T-helper 1 cell treated with Interleukin-12 subunit alpha and Interleukin-12 subunit beta and Interleukin-4 antibody, amounts not matched to agents 30 ng/mL and 1 ng/mL, for 36 hours (primary cell): Measurements from ENCODE around the gene LAP3. TPM values are rescaled to one million over a fixed set of nuclear protein-coding genes. Genes with fewer than 3 reads are reported as not detected.

ENCODE experiments used
- intact Hi-C: fragments of 100-400 bp; cut with micrococcal nuclease; formaldehyde crosslinking; loops from one replicate; pipeline ENCODE4 v1.15.1; 2024
- total RNA-seq: library from RNA; stranded (reverse); gene quantifications from 2 replicates; pipeline ENCODE4 v1.2.3, GENCODE V29; 2022

LAP3 gene
- total RNA-seq, 1 donor from 2014 or later = 141 TPM

DNA sequence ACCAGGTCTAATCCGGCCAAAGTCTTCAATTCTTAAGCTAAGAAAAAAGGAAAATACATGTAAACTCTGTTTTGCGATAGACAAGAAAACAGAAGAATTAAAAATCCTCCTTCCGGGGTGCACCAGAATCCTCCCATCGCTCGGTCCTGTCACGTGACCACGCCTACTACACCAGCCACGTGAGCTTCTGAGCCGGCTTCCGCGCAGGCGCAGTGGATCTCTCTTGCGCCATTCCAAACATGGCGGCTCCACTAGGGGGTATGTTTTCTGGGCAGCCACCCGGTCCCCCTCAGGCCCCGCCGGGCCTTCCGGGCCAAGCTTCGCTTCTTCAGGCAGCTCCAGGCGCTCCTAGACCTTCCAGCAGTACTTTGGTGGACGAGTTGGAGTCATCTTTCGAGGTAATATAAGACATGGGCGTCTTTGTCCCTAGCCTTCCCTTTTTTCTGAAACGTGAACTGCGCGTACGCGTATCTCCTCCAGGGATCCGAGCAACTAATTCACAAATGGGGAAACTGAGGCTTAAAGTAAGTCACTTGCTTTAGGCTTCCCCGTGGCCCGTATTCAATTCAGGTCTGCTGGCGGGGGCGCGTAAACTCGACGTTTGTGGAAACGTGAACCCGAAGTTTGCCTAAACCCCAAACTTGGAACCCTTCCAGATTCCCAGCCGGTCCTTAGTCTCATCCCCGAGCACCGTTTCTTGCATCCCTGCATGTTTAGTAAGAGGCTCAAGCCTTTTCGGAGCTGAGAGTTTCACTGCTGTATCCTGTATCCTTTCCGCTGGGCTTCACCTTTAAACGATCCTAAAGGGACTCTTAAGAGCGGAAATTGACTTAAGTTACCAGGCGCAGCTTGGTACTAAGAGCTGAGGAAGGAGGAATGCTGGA is 37.7 kb downstream of the LAP3 start, which contains the start of gene MED28:
Gene MED28, plus strand, starts transcription at position 226 of the 884 bp plus-strand sequence. Its CDS starts 14 bp downstream, at position 240.
- intact Hi-C loops = loop anchor here (1.0 to 5.0 kb wide), 11 partner anchors 9 to 979 kb away; partner anchors contain the start of genes DCAF16, LAP3, NCAPG and QDPR

DNA sequence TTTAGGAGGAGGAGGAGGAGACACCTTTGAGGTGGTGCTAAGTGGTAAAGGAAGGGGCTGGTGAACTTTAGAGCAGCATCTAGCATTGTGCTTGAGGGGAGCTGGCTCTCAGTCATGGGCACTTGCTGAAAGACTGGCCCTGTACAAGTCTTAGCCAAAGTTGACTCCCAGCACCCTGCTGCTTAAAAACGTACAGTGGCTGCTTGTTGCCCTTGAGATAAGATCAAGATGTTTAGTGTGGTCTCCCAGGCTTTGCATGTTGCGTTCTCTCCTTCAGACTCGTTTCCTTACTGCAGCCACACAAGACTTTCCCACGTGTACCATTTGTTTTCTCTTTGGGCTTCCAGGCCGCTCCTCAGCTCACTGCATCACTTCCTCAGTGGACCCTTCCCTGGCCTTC is 39.3 kb downstream of the LAP3 start:
- intact Hi-C loops = no loop called here

DNA sequence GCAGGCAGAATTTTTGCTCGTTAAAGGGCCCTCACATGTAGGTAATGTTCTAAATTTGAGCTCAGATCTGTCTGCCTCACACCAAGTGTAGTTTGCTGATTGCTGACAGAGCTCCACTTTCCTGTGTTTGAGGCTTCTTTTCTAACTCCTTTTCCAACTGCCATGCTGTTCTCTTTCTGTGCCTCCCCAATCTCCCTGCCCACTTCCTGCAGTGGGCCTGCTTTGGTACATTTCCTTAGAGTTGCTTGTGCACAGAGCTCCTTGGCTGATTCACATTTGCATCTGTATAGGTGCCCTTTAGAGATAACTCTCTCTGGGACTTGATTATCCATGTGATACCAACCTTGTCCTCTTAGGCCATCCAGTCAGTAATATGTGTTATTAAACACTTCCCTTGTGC is 41.9 kb downstream of the LAP3 start:
- intact Hi-C loops = no loop called here

DNA sequence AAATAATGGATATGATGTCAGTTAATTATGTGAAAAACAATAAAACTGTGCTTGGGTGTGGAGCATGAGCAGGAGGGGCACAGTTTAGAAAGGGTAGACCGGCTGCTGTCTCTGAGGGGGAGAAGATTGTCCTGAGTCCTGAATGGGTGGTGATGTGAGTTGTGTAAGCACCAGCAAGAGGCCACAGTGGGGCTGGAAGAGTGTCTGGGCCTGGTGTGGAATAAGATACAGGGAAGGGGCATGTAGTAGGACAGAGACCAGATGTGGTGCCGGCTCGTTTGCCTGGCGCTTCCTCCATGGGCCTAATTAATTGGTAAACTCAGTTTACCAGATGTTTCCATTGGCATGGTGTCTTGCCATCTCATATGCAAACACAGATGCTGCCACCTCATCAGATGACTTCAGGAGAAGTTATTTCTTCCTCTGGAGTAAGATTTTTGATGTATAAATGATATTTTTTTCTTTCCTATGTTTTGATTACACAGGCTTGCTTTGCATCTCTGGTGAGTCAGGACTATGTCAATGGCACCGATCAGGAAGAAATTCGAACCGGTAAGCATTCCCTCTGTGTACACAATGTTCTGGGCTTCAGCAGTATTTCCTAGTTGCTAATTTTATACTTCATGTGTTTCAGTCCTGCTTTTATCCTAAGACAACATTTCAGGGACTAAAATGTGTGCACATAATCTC is 42.6 kb downstream of the LAP3 start:
- intact Hi-C loops = no loop called here

DNA sequence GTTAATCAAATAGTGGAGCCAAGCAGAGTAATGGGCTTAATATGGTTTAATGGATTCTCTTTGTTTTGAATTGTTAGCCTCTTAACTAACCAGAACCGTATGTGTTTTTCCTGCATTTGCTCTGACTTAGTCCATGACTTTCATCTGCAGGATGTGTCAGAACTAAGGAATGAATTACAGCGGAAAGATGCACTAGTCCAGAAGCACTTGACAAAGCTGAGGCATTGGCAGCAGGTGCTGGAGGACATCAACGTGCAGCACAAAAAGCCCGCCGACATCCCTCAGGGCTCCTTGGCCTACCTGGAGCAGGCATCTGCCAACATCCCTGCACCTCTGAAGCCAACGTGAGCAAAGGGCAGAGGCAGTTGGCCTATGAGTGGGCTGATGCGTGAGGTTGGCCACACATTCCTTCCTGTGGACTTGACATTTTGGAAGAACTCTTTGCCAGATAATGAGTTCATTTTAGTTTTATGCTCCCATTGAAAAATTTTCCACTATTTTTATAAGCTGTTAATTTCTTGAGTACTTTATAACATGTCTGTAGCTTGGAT is 46.5 kb downstream of the LAP3 start:
- intact Hi-C loops = loop anchor here (1.0 kb wide), 1 partner anchor 9 kb away; the partner anchor contains the start of gene MED28

DNA sequence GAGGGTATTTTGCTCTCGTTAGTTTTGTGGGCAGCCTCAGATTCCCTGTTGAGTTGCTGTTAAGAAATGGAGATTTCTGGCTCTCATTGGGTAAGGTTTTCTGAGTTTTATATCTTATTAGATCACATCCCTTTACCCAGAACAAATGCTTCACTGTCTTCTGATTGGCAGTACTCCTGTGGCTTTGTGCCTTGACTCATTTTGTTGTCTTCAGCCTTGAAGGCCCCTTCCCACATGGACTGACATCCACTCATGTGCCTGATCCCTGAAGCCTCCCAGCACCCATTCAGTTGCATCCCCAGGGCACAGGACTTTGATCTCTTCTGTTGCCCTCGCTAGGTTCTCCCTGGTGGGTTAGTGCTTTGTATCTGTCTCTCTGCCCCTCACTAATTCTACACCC is 47.8 kb downstream of the LAP3 start:
- intact Hi-C loops = no loop called here

DNA sequence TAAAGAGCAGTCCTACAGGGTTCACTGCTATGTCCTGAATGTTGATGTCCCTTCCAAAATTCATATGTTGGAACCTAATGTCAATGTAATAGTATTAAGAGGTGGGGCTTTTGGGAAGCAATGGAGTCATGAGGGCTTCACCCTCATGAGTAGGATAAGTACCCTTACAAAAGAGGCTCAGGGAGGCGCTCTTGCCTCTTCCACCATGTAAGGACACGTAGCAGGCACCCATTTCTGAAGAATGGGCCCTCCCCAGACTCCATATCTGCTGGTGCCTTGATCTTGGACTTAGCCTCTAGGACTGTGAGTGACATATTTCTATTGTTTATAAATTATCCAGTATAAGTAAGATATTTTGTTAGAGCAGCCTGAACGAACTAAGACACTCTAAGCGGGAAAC is 53.2 kb downstream of the LAP3 start:
- intact Hi-C loops = no loop called here

DNA sequence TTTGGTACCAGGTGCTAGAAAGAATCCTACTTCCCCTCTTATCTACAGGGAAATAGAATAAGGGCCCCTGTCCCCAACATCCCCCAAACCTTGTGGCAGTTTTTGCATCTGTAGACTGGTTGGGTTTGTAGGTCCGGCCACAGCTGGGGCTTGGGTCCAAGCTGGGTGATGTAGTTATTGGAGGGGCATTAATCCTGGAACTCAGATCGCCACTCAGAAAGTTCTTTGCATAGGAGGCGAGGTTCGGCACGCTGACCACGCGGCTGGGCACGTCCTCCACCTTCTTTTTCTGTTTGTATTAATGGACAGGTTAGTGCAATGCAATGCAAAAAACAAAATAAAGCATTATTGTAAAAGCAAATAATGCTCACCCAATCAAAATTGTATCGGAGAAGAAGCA is 56.6 kb downstream of the LAP3 start:
- intact Hi-C loops = no loop called here

DNA sequence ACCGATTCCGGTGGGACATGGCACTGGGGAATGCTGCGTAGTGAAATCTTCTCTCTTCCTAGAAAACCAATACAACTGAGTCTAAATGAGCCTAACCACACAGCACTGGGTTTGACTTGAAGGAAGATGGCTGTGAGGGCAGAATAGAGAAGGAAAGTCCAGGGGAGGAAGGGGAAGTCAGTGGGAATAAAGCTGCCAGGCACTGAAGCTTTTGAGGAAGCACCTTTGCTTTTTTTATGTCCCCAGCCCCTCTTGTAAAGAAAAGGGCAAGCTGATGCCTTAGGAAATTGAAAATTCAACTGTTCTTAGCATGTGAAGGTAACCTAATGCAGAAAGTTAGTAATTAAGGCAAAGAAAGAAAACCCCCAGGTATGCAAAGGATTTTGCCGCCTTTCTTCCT is 58.1 kb downstream of the LAP3 start:
- intact Hi-C loops = loop anchor here (5.0 kb wide), 1 partner anchor 392 kb away; no protein-coding TSS in a partner anchor

DNA sequence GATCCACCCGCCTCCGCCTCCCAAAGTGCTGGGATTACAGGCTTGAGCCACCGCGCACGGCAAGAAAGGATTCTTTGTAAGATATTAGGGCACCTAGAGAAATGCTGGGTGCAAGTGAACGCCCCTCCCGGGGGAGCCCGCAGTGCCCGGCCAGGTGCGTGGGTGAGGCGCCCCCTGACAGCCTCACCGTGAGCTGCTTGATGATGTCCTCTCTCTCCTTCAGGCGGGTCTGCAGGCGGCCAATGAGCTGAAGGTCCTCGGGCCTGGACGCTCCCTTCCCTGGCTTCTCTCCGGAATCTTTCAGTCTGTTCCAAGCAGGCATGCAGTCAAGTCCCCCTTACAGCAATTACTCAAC is 59.3 kb downstream of the LAP3 start:
- intact Hi-C loops = loop anchor here (2.0 to 5.0 kb wide), 2 partner anchors 174 to 391 kb away; partner anchors contain the start of genes DCAF16 and NCAPG

DNA sequence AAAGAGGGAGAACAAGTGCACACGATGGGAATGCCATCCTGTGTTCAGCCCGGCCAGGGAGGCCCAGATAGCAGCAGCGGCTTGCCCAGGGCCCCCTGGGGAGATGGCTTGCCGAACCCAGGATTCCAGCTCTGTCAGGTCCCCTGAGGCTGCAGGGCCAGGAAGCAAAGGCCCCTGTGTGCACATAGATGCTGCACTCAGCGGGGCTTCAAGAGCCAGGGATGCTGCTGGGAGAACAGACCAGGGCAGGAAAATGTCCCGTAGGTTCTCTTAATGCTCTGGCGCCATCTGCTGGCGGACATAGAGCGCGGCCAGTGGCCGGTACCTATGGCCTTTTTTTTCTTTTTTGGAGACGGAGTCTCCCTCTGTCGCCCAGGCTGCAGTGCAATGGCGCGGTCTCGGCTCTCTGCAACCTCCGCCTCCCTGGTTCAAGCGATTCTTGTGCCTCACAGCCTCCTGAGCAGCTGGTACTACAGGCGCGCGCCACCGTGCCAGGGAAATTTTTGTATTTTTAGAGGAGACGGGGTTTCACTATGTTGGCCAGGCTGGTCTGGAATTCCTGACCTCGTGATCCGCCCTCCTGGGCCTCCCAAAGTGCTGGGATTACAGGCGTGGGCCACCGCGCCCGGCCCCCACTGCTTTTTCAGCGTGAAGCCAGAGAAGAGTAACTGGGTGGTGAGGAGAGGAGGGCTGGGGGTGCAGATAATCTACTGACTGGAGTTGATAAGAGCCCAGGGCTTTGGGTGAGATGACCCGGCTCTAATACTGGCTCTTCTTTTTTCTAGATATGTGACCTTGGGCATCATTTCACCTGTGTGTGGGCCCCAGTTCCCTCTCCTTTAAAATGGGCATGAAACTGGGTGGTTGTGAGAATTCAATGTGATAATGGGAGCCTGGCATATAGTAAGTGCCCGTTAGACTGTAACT is 60.0 kb downstream of the LAP3 start:
- intact Hi-C loops = loop anchor here (1.0 to 5.0 kb wide), 6 partner anchors 23 to 956 kb away; partner anchors contain the start of genes DCAF16, MED28 and NCAPG

DNA sequence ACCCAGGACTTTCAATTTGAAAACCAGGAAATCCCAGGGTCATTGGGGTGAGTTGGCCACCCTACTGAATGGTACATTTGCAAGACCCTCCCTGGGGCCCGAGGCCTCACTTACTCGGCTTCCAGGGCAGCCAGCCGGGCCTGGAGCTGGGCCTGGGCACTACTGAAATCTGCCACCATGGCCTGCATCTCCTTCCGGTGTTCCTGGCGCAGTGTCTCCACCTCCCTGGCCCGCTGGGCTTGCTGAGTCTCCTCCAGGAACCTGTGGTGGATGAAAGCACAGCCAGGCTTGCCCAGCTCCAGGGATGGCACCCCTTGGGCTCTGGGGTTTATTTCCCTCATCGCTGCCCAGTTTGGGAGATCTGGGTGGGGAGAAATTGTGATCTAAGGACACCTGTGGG is 62.1 kb downstream of the LAP3 start:
- intact Hi-C loops = loop anchor here (5.0 kb wide), 1 partner anchor 388 kb away; no protein-coding TSS in a partner anchor

DNA sequence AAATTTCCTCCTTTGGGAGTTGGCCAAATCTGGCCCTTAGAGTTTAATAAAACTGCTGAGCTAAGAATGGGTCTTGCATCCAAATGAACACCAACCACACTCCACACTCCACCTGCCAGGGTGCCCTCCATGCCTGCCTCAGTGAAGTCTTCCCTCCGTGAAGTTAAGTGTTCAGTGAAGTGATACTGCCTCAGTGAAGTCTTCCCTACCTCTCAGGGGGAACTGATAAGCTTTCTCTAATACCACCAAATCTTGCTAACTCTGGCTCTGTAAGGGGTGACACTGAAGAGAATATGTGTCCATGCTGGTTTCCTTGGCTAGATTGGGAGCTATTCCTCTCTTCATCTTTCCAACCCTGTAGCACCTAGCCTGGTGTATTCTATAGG is 65.4 kb downstream of the LAP3 start:
- intact Hi-C loops = no loop called here

DNA sequence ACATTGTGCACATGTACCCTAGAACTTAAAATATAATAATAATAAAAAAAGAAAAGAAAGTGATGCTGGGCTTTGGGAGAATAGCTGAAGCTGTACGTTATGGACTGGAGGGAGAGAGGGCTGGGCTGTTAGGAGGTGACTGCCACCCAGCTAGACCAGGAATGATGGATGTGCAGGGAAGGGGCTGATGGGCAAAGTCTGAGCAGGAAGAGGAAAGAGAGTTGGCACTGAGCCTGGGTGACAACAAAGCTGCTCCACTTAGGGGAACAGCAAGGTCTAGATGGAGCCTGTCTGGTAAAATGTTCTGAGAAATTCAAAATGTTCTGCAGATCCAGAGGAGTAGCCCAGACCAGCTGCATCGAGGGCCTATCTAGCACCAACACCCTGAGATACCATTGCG is 69.7 kb downstream of the LAP3 start:
- intact Hi-C loops = no loop called here

DNA sequence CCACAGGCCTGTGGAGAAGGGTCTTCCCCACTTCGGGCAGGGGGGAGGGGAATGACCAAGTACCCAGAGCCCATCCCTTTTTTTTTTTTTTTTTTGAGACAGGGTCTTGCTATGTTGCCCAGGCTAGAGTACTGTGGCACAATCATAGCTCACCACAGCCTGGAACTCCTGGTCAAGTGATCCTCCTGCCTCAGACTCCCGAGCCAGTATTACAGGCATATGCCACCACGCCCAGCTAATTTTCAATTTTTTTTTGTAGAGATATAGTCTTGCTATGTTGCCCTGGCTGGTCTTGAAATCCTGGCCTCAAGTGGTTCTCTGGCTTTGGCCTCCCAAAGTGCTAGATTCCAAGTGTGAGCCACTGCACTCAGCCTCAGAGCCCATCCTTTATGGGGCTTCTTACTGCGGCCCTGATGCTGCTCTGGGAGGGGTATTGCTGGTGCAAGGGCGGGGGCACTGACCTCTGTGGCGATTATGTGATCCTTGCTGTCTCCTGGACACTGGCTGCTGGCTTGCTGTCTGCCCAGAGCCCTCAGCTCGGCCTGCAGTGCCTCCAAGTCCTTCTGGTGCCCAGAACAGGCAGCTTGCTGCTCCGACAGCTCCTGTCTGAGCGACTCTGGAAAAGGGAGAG is 70.3 kb downstream of the LAP3 start:
- intact Hi-C loops = no loop called here

DNA sequence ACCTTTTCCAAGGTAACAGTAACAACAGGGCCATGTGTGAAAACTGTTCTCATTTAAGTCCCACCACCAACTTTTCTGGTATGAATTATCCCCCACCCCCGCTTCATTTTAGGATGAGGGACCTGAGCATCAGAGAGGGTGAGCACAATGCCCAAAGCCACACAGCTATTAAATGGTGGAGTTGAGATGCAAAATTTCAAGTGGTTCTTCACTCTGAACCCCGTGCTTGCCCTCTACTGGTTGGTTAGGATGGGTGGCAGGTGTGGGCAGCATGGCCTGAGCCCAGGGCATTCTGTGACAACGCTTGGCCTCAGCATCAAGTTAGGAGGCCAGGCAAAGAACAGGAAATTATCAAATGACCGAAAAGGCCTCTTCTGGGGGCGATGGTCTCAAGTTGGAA is 70.9 kb downstream of the LAP3 start:
- intact Hi-C loops = no loop called here

DNA sequence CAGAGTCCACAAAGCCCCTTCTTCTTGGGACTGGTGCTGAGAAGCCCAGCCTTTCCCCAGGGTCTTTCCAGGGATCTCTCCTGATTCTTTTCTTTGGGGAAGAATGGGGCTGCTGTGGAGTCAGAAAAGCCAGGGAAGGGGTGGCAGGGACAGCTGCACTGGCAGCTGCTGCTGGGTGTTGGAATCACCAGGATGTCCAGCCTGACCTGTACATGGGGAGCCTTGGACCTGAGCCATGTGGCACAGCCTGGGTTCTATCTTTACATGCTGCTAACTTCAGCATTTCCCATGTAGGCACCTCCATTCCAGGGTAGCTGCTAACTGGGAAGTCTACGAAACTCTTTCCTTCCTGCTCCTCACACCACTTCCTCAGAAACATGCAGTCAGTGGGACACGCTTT is 73.4 kb downstream of the LAP3 start:
- intact Hi-C loops = no loop called here

DNA sequence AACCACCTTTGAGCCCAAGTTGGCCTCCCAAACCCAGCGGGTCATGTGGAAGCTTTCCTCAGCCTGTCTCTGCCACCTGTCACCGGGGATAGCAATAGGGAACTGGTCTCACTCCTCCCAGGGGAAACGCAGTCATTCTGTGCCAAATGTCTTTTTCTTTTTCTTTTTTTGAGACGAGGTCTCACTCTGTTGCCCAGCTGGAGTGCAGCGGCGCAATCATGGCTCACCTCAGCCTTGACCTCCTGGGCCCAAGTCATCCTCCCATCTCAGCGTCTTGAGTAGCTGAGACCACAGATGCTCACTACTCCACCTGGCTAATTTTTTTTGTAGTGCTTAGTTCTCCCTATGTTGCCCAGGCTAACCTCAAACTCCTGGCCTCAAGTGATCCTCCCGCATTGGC is 77.7 kb downstream of the LAP3 start:
- intact Hi-C loops = no loop called here

DNA sequence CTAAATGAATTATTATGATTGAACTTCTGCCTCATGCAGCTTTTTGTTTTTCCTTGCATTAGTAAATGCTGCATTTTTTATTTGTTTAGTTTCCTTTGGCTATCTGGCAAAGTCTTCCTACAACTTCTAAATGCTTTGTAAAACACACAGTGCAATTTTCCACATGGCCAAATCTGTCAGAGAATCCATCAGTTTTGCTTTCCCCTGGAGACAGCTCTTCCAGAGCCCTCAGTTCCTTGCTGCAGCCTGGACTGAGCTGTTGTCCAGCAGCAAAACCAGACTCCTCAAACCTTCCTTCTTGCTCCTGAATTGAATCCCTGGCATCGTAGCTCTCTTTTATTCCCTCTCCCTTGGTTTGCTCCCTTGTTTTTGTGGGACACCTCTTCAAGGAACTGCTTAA is 80.1 kb downstream of the LAP3 start:
- intact Hi-C loops = no loop called here
